GM21360 (cell line): ENCODE measurements around the gene MYO10.
"Not testable (repeated sequence)": the region's sequence is repeated elsewhere in the genome, so short reads cannot be mapped to it uniquely, and the experiment has no call there.

Experiments
- ATAC-seq: cut with Tn5 transposase; IDR thresholded peaks from one replicate; pipeline ENCODE4 v1.9.1; 2021; ENCODE audit warnings: mild to moderate bottlenecking, moderate library complexity; ENCODE audit not compliant: unreplicated experiment

Gene MYO10

DNA sequence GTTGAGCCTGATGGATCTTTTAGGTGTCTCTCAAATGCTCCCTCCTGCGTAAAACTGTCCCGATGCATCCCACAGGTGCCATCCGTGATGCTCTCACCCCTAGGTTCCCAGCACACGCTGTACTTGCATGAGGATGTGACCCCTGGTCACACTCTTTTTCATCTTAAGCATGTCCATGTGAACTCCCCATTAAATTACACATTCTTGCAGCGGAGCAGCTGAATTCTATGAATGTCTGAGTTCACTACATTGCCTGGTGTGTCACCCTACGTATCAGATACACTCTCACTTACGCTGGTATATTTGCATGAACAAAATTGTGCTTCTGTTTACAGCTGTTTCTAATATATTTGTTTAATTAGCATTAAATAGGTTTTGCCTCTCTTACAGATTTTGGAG lies 214.0 kb downstream of the MYO10 start:
- ATAC-seq = no peak

- no peak for ATAC-seq
Observed at GRCh38 chr5:16721151-16722096, 214.7 kb downstream of the MYO10 start.

DNA sequence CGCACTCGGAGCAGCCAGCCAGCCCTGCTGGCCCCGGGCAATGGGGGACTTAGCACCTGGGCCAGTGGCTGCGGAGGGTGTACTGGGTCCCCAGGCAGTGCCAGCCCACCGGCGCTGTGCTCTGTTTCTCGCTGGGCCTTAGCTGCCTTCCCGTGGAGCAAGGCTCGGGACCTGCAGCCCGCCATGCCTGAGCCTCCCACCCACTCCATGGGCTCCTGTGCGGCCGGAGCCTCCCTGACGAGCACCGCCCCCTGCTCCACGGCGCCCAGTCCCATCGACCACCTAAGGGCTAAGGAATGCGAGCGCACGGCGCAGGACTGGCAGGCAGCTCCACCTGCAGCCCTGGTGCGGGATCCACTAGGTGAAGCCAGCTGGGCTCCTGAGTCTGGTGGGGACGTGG lies 218.1 kb downstream of the MYO10 start:
- ATAC-seq = not testable (repeated sequence)

- ATAC-seq = no peak
Observed at GRCh38 chr5:16713386-16713928, 222.6 kb downstream of the MYO10 start.

DNA sequence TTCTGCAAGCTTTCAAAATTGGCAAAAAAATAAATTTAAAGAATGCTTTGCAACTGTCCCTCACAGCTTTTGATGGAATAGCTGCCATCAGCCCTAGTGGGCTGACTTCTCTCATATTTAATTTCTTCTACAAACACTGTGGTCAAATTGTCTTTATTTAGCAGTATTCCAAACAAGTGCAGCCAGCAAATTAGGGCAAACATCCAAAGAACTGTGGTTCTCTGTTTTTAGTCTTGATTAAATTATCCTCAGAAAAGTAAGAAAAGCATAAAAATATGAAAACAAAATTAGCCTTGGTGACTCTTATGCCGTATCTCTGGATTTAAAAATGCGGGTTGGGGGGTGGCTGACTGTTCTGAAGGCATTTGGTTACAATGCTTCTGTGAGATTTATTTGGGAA lies 223.5 kb downstream of the MYO10 start:
- ATAC-seq = no peak

GRCh38 chr5:16712178-16712577 lies 223.9 kb downstream of the MYO10 start:
- ATAC-seq = no peak

DNA sequence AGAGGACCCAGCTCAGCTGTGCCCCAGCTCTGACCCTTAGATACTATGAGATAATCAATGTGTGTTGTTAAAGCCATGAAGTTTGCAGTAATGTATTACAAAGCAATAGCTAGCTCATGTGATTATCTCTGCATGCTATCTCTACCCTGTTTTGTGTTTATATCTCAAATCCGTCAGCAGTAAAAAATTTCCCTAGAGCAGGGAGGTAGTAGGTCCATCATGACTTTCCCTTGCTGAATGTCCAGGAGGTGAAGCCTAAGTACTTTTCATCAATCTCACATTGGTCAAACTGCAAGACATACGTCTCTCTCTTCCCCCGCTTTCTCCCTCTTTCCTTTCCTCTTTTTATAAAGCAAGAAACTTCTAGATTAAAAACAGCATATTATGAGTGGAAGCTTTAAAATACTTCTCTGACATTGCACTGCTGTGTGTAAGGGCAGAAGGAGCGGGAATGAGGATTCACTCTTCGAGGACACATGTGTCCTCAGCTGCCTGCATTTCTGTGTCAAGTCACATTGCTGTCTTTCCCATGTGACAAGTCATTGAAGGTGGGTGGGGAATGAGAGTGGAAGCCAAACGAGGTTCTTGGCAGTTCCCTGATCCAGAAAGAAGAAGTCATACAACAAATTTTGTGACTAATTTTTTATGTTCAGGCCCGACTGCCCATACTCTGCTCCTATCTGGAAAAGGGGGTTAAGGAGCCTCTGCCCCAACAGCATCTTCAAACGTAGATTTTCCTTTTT lies 226.2 kb downstream of the MYO10 start:
- ATAC-seq = no peak

- ATAC-seq = no peak
Observed at GRCh38 chr5:16707869-16708192, 228.3 kb downstream of the MYO10 start.

DNA sequence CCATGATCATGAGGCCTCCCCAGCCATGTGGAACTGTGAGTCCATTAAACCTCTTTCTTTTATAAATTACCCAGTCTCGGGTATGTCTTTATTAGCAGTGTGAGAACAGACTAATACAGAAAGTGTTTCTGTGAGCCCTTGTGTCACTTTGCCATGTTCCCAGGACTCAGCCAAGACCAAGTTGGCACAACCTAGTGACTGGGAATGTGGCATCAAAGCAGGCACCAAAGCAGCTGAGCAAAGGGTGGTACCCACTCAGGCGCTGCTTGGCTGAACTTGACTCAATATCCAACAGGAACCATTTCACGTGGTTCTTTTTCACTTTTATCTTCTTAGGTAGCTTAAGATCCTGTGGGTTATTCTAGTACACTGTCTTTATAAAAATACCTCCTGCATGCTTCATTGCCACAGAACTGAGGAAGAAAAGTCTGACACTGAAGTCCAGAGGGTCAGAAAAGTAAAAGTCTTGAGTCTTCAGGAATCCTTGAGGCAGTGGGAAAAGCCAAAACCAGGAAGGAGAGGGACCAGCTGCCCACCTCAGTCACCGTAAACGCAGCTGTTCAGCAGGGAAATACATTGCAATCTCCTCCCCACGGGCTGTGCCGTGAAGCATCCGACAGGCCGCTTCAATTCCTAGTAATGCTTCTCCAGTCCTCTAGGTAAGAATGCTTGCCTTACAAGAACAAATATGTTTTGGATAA lies 228.8 kb downstream of the MYO10 start:
- ATAC-seq = no peak

DNA sequence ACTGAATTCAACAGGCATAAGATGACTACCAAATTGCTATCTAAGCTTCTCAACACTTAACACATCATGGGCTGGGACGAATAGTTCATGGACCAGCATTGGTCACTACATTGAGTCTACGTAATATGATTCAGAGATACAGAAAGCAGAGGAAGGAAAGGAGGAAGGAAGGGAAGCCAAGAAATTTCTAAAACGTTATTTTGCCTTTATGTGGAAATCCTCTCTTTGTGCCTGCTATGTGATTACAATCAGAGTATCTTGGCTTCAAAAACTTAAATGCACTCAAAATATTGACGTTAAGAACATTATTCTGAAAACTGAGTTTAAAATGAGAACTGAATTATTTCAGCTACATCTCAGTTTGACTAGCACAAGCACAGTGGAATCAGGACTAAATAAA lies 231.1 kb downstream of the MYO10 start:
- no peak for ATAC-seq

DNA sequence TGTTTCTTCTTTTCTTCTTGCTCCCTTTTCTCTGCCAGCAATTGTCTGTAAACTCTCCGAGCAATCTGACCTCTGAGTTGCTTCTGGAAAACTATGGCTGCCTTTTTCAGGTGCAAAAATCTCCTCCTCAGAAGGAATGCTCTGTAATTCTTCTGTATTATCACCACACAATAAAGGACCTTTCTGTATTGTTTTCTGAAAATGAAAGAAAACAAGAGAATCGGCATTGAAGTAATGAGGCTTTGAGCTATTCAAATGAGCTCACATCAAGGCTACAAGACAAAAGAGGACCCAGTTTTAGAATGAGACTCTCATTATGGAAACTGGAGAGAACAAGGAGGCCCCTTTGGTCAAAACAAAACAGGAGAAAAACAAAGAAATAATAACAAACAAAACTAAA lies 233.1 kb downstream of the MYO10 start:
- no peak for ATAC-seq

GRCh38 chr5:16701134-16702099 lies 234.7 kb downstream of the MYO10 start:
- ATAC-seq = no peak

DNA sequence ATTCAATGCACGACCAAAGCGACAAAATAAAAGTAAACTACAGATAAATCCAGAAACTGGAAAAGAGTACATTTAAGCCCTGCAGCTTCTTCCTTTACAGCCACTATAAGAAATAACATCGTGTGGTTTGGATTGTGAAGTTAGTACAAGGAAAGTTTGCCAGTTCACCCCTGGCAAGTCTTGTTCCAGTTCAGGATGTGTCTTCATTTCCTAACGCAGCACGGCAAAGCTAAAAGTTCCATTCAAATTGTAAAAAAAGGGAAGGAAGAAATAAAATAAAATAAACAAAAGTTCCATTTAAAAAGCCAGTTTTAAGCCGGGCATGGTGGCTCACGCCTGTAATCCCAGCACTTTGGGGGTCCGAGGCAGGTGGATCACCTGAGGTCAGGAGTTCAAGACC lies 236.0 kb downstream of the MYO10 start:
- ATAC-seq = no peak

DNA sequence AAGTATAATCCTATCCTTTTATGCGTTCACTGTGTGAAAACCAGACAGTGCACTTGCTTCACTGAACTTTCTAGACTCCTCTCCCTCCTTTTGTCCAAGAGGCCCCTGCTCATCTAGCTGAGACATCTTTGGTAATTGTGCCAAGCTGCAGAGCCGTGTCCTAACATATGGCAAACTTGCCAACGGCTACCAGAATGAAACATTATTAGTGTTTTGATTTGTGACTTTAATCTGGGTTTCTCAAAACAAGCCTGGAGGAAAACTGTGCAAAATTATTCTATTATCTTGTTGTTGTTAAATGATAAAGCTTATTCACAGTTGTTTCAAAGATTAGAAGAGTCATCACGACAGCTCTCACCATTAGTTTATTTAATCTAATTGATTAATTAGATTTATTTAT lies 240.3 kb downstream of the MYO10 start:
- ATAC-seq = no peak

DNA sequence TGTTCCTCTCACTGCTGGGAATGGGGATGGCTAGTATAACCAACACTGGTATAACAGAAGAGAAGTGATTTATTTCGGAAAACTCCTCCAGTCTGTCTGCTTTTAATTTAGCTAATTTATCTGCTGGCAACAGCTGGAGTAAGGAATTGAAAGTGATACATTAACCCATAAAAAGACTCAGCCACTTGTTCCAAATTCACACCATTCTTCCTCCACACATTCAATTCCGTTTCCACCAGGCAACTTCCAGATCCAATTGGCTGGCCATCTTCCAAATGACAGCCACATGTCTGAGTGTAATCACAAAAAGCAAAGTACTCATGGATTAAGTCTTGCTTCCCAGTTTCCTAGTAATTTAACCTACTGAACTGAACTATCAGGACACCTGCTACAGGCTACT lies 242.2 kb downstream of the MYO10 start:
- no peak for ATAC-seq

- no peak for ATAC-seq
Observed at GRCh38 chr5:16691731-16692130, 244.4 kb downstream of the MYO10 start.

DNA sequence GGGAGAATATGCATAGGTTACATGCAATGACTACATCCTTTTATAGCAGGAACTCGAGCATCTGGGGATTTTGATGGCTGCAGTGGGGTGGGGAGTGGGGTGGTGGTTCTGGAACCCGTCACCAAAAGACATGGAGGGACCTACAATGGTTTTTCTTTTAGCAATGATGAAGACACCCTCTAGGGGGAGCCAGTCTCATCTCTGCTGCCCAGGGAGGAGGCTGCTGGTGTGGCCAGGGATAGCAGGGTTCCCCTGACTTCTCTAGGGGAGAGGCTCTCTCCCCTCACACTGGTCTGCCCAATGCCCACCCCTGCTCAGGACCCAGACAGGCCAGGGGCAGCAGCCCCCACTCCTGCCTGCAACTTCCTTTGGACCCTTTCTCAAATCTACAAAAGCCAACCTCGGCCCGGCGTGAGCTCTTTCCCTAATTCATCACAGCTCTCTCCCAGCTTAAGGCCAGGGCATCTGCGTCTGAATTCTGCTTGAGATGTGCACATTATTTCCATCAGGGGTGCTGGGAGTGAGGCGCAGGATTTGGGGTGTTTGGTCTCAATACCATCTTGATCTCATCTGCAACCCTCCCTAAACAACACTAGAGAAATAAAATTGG lies 245.7 kb downstream of the MYO10 start:
- ATAC-seq = peak; percentile 87

- ATAC-seq = no peak
Observed at GRCh38 chr5:16687898-16688297, 248.2 kb downstream of the MYO10 start.

DNA sequence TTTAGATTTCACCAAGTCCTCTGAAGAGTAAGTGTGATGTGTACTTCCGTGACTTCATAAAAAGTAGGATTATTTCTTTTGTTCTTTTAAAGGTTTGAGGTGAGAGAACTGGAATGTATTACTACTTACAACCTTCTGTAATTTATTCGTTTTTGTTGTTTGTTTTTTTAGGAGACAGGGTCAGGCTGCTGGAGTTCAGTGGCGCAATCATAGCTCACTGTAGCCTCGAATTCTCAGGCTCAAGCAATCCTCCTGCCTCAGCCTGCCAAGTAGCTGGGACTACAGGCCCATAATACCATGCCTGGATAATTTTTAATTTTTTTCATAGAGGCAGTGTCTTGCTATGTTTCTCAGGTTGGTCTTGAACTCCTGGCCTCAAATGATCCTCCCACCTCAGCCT lies 251.0 kb downstream of the MYO10 start:
- ATAC-seq = no peak

DNA sequence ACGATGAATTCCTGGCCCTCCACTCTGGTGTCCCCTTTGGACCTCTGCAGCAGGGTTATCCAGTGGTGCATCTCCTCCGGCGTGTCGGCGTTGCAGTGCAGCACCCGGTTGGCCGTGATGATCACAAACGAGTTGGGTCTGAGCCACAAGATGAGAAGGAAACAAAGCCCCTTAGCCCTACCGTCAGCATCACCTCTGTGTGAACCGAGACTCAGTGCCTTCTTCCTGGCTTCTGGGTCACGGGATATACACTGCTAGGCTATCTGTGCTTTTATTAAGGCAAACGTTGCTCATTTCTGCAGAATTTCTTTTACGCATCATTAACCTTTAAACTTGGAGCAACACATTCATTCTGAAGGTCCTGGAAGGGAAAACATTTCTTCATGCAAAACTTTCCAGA lies 254.2 kb downstream of the MYO10 start:
- no peak for ATAC-seq
